CD8-positive, alpha-beta memory T cell (primary cell): ENCODE data around the gene FARS2. TPM values are rescaled to one million over a fixed set of nuclear protein-coding genes. Genes with fewer than 3 reads are reported as not detected.
"Not testable (repeated sequence)": the region's sequence is repeated elsewhere in the genome, so short reads cannot be mapped to it uniquely, and the experiment has no call there.

Experiments
- CTCF ChIA-PET: fragments of 350-600 bp; sonication (Branson Sonifier 250); formaldehyde crosslinking; loops from one replicate; lab custom pipeline; 2021; ENCODE audit warnings: antibody characterized with exemption; lab: Charles Lee
- POLR2A ChIA-PET: fragments of 350-600 bp; sonication (Branson Sonifier 250); formaldehyde crosslinking; loops from one replicate; lab custom pipeline; 2021; ENCODE audit warnings: antibody characterized with exemption; lab: Charles Lee
- DNase-seq, 5 donors: peaks; one replicate each; pipeline versions ENCODE4 v3.0.0 to v3.0.0-alpha.2; 2020 to 2022; ENCODE audit warnings: mixed read lengths in 1 of 5
- H3K27ac ChIP-seq: one replicate; pipeline ENCODE4 v1.7.0; 2013; ENCODE audit warnings: low read depth, mild to moderate bottlenecking, low read length, moderate library complexity
- H3K27me3 ChIP-seq: 2 replicates; pipeline ENCODE4 v1.7.0; 2013; ENCODE audit warnings: low read length, mild to moderate bottlenecking; ENCODE audit not compliant: insufficient read depth, poor library complexity, severe bottlenecking
- H3K36me3 ChIP-seq: 2 replicates; pipeline ENCODE4 v1.7.0; 2013; ENCODE audit warnings: mild to moderate bottlenecking, low read length, moderate library complexity; ENCODE audit not compliant: insufficient read depth
- H3K4me1 ChIP-seq: 2 replicates; pipeline ENCODE4 v1.7.0; 2013; ENCODE audit warnings: mild to moderate bottlenecking, low read length, moderate library complexity; ENCODE audit not compliant: insufficient read depth
- H3K4me3 ChIP-seq: 2 replicates; pipeline ENCODE4 v1.7.0; 2013; ENCODE audit warnings: mild to moderate bottlenecking, low read length
- H3K9me3 ChIP-seq: 2 replicates; pipeline ENCODE4 v1.7.0; 2013; ENCODE audit warnings: mild to moderate bottlenecking, low read length
- H3K27ac Mint-ChIP-seq, 8 donors: one replicate each; pipeline ENCODE4 v1.8.0; 2020 to 2021; ENCODE audit warnings: mixed read lengths in 8 of 8, mild to moderate bottlenecking in 6 of 8, inconsistent platforms in 3 of 8, moderate library complexity in 3 of 8
- H3K27me3 Mint-ChIP-seq, 2 donors: one replicate each; pipeline ENCODE4 v1.8.0; 2020 to 2021; ENCODE audit warnings: mixed read lengths in 2 of 2, mild to moderate bottlenecking in 1 of 2, moderate library complexity in 1 of 2
- H3K36me3 Mint-ChIP-seq, 3 donors: one replicate each; pipeline ENCODE4 v1.8.0; 2020 to 2021; ENCODE audit warnings: mixed read lengths in 3 of 3, inconsistent platforms in 1 of 3, mild to moderate bottlenecking in 1 of 3
- H3K4me1 Mint-ChIP-seq, 3 donors: one replicate each; pipeline ENCODE4 v1.8.0; 2020 to 2021; ENCODE audit warnings: mixed read lengths in 3 of 3, inconsistent platforms in 1 of 3, mild to moderate bottlenecking in 1 of 3
- H3K4me3 Mint-ChIP-seq, 7 donors: one replicate each; pipeline ENCODE4 v1.8.0; 2020 to 2021; ENCODE audit warnings: mixed read lengths in 7 of 7, mild to moderate bottlenecking in 6 of 7, moderate library complexity in 4 of 7, inconsistent platforms in 2 of 7
- H3K9me3 Mint-ChIP-seq, 5 donors: one replicate each; pipeline ENCODE4 v1.8.0; 2020 to 2022; ENCODE audit warnings: mixed read lengths in 5 of 5, mild to moderate bottlenecking in 3 of 5, moderate library complexity in 2 of 5, inconsistent platforms in 1 of 5
- polyA plus RNA-seq: library from polyadenylated mRNA; unstranded; fragments of 300-500 nt; fragmentation: Illumina TruSeq; gene quantifications from one replicate; pipeline ENCODE4 v1.2.3, GENCODE V29; 2021
- total RNA-seq, 2 experiments: library from RNA; stranded (reverse); gene quantifications; one replicate each; pipeline ENCODE4 v1.2.3, GENCODE V29; 2021

The FARS2 gene
- total and polyA plus RNA-seq, 3 experiments from 2014 or later = 24.5 to 26.0 (median 24.9) TPM

GRCh38 chr6:5682530-5682929 is 421.2 kb downstream of the FARS2 start:
- Mint-ChIP-seq H3K36me3 (peaks cover 13 to 49% (median 21%) of the 10 kb centered on the region in 3 donors), H3K4me3 (no peak overlapping the region), H3K27ac (no peak overlapping the region), H3K4me1 (peaks cover 0 to 8% (median 2%) of the 10 kb centered on the region in 3 donors), H3K9me3 (peaks cover 6 to 18% (median 13%) of the 10 kb centered on the region in 5 donors), H3K27me3 (no peaks in the 10 kb centered on the region)
- Histone ChIP-seq H3K27ac (no peak overlapping the region), H3K4me1 (peaks cover 17% of the 10 kb centered on the region), H3K9me3 (no peaks in the 10 kb centered on the region), H3K4me3 (no peak overlapping the region), H3K36me3 (no peaks in the 10 kb centered on the region), H3K27me3 (no peaks in the 10 kb centered on the region)
- ChIA-PET POLR2A (no interaction called here), CTCF (no interaction called here)
- DNase-seq = no peak

DNA sequence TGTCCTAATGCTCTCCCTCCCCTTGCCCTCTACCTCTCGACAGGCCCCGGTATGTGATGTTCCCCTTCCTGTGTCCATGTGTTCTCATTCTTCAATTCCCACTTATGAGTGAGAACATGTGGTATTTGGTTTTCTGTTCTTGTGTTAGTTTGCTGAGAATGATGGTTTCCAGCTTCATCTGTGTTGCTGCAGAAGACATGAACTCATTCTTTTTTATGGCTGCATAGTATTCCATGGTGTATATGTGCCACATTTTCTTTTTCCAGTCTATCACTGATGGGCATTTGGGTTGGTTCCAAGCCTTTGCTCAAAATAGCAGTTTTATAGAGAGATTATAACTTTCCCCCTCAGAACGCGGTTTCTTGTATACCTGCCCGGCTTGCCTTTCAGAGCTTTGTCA is 422.4 kb downstream of the FARS2 start:
- H3K4me3 ChIP-seq, H3K9me3 ChIP-seq, H3K36me3 ChIP-seq, H3K27ac ChIP-seq, DNase-seq, H3K27me3 ChIP-seq, H3K4me3 Mint-ChIP-seq, H3K4me1 Mint-ChIP-seq, POLR2A ChIA-PET, H3K27me3 Mint-ChIP-seq, CTCF ChIA-PET, H3K27ac Mint-ChIP-seq: not testable (repeated sequence)
- H3K36me3 Mint-ChIP-seq = peaks cover 10 to 51% (median 21%) of the 10 kb centered on the region in 3 donors
- peaks cover 17% of the 10 kb centered on the region for H3K4me1 ChIP-seq
- peaks cover 10 to 22% (median 13%) of the 10 kb centered on the region in 5 donors for H3K9me3 Mint-ChIP-seq

GRCh38 chr6:5684320-5685053 is 423.2 kb downstream of the FARS2 start:
- H3K4me3 Mint-ChIP-seq = no peak overlapping the region

DNA sequence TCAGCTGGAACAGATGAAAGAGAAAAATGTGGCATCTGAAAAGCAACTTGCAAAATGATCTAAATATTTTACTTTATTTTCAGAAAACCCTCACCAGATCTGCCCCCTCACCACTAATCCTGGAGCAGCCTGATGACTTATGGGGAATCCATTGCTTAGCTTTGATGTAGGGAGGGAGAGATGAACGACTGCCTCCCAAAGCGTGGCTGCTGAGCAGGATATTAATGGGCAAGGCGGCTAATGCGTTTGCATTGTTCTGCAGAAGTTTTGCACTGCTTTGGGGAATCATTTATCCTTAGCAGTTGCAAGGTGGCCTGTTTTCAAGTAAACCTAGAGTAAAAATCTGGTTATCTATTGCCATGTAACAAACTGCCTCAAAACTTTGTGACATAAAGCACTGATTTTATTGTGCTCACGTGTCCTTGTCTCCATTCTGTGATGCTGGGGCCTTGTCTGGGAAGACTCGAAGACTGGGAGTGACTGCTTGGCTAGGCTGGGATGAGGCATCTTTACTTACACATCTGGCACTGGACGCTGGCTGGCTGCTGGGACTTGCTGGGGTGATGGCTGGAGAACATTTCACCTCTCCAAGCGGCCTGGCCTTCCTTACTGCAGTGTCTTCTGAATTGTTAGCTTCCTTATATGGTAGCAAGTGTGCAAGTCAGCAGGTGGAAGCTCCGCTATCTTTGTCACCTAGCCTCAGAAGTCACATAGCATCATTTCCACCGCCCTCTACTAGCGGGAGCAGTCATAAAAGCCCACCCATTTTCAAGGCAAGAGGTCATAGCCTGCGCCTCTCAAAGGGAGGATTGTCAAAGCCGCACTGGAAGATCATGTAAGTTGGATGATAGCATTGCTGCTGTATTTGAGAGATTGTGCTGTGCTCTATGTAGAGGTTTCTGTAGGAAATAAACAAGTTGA is 432.2 kb downstream of the FARS2 start:
- Mint-ChIP-seq H3K4me1 (peaks cover 4 to 15% (median 12%) of the 10 kb centered on the region in 3 donors), H3K9me3 (peaks cover 0 to 11% (median 7%) of the 10 kb centered on the region in 5 donors), H3K4me3 (no peak overlapping the region), H3K36me3 (peaks cover 7 to 25% (median 15%) of the 10 kb centered on the region in 3 donors), H3K27ac (no peak overlapping the region), H3K27me3 (peaks cover 0 to 1% of the 10 kb centered on the region in 2 donors)
- Histone ChIP-seq H3K27ac (no peak overlapping the region), H3K4me3 (no peak overlapping the region), H3K9me3 (no peaks in the 10 kb centered on the region), H3K27me3 (no peaks in the 10 kb centered on the region), H3K36me3 (no peaks in the 10 kb centered on the region), H3K4me1 (peaks cover 5% of the 10 kb centered on the region)
- CTCF ChIA-PET = no interaction called here
- POLR2A ChIA-PET = no interaction called here
- DNase-seq = no peak

More at GRCh38 chr6:5684320-5685053, 423.2 kb downstream of the FARS2 start:
- no peak overlapping the region for H3K4me3 ChIP-seq
- Mint-ChIP-seq H3K9me3 (peaks cover 10 to 26% (median 13%) of the 10 kb centered on the region in 5 donors), H3K27ac (no peak overlapping the region), H3K36me3 (peaks cover 10 to 51% (median 21%) of the 10 kb centered on the region in 3 donors), H3K27me3 (no peaks in the 10 kb centered on the region), H3K4me1 (peaks cover 0 to 5% (median 0%) of the 10 kb centered on the region in 3 donors)
- POLR2A ChIA-PET = no interaction called here
- H3K36me3 ChIP-seq = no peaks in the 10 kb centered on the region
- no peak for DNase-seq
- CTCF ChIA-PET = no interaction called here
- no peak overlapping the region for H3K27ac ChIP-seq
- H3K9me3 ChIP-seq = no peaks in the 10 kb centered on the region
- H3K4me1 ChIP-seq = peaks cover 12% of the 10 kb centered on the region
- H3K27me3 ChIP-seq = no peaks in the 10 kb centered on the region

DNA sequence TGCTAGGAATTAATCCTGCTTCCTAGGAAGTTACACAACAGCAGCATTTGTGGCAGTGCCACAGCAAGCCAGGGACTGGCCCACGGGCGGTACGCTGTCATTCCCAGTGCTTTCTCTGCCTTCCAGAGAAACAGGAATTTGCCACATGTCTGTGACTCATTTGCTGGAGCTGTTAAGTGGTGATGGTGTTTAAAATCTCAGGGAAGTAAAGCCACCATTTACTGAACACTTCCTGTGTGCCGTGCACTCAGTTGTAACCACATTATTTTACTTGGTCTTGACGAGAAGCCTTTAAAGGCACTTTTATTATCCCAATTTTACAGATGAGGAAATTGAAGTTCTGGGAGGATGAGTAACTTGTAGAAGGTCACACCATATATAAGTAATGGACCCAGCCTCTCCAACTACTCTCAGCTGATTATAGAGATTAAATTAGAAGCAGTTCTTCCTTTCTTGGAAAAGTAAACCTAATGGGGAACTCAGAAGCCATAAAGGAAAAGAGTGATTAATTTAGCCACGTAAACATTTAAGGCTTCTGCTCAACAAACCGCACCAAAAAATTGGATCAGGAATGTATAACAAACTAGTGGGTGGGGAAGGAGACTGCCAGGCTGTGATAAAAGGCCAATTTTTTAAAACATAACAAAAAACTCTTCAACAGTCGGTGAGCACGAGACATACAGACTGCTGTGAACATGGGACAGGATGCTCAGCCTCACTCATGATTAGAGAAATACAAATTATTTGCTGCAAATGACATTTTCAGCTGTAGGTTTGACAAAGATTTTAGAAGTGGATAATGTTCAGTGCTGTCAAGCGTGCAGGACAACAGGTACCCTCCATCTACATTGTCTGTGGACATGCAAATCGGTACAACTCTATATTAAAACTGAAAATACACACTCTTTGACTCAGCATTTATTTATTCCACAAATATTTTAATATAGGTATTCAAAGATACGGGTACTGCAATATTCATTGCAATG is 434.2 kb downstream of the FARS2 start:
- no peak for DNase-seq
- Histone ChIP-seq H3K36me3 (no peaks in the 10 kb centered on the region), H3K27ac (no peak overlapping the region), H3K4me3 (no peak overlapping the region), H3K4me1 (peaks cover 5% of the 10 kb centered on the region), H3K9me3 (no peaks in the 10 kb centered on the region), H3K27me3 (no peaks in the 10 kb centered on the region)
- H3K4me1 Mint-ChIP-seq = peaks cover 4 to 15% (median 12%) of the 10 kb centered on the region in 3 donors
- CTCF ChIA-PET = no interaction called here
- peaks cover 0 to 1% of the 10 kb centered on the region in 2 donors for H3K27me3 Mint-ChIP-seq
- no peak overlapping the region for H3K4me3 Mint-ChIP-seq
- H3K9me3 Mint-ChIP-seq = peaks cover 0 to 8% (median 2%) of the 10 kb centered on the region in 5 donors
- POLR2A ChIA-PET = no interaction called here
- H3K36me3 Mint-ChIP-seq = peaks cover 4 to 22% (median 13%) of the 10 kb centered on the region in 3 donors
- no peak overlapping the region for H3K27ac Mint-ChIP-seq

- Mint-ChIP-seq H3K9me3 (no peaks in the 10 kb centered on the region), H3K4me1 (peaks cover 4 to 15% (median 12%) of the 10 kb centered on the region in 3 donors), H3K4me3 (no peak overlapping the region), H3K27ac (no peak overlapping the region), H3K27me3 (no peaks in the 10 kb centered on the region), H3K36me3 (peaks cover 2 to 12% (median 8%) of the 10 kb centered on the region in 3 donors)
- DNase-seq = no peak
- Histone ChIP-seq H3K27me3 (no peaks in the 10 kb centered on the region), H3K27ac (no peak overlapping the region), H3K36me3 (no peaks in the 10 kb centered on the region), H3K4me1 (peaks cover 5% of the 10 kb centered on the region), H3K4me3 (no peak overlapping the region), H3K9me3 (no peaks in the 10 kb centered on the region)
- CTCF ChIA-PET = no interaction called here
- POLR2A ChIA-PET = no interaction called here
Observed at GRCh38 chr6:5697508-5697907, 436.2 kb downstream of the FARS2 start.

DNA sequence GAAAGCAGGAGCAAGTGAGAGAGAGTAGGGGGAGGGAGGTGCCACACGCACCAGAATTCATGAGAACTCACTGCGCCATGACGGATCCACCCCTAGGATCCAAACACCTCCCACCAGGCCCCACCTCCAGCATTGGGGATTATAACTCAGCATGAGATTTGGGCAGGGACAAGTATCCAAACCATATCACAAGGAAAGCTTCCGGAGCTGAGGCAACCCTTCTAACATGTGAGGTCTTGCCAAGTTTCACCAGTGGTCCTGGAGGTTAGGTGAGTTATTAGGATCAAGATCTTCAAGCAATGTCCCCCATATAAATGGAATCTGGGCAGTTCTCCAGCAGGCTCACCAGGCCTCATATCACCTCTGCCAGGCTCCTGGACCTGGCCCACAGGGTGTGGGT is 437.0 kb downstream of the FARS2 start:
- Histone ChIP-seq H3K4me3 (no peak overlapping the region), H3K4me1 (peaks cover 5% of the 10 kb centered on the region), H3K36me3 (no peaks in the 10 kb centered on the region), H3K9me3 (no peaks in the 10 kb centered on the region), H3K27me3 (no peaks in the 10 kb centered on the region), H3K27ac (no peak overlapping the region)
- H3K27ac Mint-ChIP-seq = no peak overlapping the region
- DNase-seq = no peak
- peaks cover 4 to 15% (median 12%) of the 10 kb centered on the region in 3 donors for H3K4me1 Mint-ChIP-seq
- POLR2A ChIA-PET = no interaction called here
- H3K4me3 Mint-ChIP-seq = no peak overlapping the region
- CTCF ChIA-PET = no interaction called here
- no peaks in the 10 kb centered on the region for H3K9me3 Mint-ChIP-seq
- peaks cover 2 to 12% (median 5%) of the 10 kb centered on the region in 3 donors for H3K36me3 Mint-ChIP-seq
- no peaks in the 10 kb centered on the region for H3K27me3 Mint-ChIP-seq
